NCI-H748 treated with DMSO at 0.1 percent for 48 hours (cell line): ENCODE measurements around the gene ELP4.
A peak's percentile ranks its signal among the peaks of the same experiment; 100 is the strongest.

Experiments
- DNase-seq: peaks from one replicate; lab custom pipeline; 2025; lab: John Stamatoyannopoulos, UW

ELP4 gene

DNA sequence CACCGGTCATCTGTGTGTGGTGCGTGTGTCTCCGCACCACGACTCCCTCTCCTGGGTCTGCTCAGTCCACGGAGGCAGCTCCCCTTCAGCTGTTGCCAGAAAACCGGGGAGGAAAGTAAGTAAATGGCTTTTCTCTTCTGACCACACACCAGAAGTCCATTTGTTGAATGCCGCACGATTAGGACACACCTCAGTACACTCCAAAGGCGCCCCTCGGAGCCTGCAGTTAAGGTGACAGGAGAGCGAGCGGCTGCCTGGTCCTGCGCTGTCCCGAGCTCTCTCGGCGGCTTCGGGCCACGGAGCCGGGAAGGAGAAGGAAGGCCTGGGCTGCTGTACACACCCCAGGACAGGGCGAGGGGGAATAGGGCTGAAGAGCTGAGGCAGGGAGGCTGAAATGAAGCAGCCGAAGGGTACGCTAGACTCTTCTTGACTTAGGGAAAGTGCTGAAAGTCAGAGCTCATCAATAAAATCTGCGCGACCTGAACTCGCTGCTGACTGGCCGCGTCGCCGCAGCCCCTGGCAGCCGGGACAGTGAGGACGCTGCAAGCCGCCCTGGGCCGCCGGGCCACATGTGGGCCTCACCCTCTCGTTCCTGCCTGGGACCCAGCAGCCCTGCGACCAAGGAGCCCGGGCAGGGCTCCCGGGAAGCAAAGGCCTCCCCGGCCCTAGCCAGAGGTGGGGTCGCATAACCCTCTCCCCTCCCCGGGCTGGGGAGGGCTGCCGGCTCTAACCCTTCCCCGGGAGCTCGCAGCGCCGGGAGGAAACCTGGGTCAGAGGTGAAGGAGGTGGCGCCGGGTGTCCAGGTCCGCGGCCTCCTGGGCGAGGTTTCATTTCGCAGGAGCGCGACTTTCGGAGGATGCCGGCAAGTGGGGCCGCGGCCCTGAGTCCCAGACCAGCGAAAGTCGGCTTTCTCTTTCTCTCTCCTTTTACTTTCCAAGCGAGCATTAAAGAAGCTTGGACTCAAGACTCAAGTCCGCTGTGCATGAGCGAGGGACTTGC is 303.1 kb downstream of the ELP4 start:
- peak; percentile 46 for DNase-seq

- DNase-seq = no peak
Observed at GRCh38 chr11:31813391-31814175, 304.0 kb downstream of the ELP4 start.

- no peak for DNase-seq
Observed at GRCh38 chr11:31814176-31814868, 304.8 kb downstream of the ELP4 start.

DNA sequence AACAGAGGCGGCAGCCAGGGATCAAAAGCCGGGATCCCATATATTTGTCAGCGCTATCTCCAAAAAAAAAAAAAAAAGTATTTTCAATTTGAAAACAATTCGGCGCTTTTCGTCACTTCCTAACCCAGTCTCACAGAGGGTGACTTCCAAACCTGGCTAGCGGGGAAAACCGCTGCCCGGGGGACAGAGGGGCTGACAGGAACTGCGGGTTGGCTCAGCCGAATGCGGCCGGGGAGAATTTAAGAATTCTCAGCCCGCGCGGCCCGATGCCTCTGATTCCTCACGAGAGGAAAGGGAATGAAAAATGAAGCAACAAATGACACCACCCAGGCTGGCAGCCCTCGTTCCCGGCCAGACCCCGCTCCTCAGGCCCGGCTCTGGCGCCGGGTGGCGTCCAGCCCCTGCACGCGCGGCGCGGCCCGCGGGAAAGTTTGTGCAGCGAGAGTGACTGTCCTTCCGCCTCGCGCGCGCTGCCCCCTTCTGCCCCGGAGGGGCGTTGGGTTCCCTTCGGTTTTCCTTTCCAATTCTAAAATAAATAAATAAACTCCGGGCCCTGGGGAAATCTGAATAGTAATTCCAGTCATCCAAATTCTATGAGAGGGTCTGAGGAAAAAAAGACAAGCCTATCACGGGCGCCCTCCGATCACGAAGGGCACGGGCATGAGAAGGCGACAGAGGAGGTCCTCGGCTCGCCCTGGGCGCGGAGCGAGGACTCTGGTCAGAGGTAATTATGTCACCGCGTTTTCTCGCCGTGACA is 306.3 kb downstream of the ELP4 start:
- DNase-seq = no peak

GRCh38 chr11:31816468-31817053 is 307.0 kb downstream of the ELP4 start:
- DNase-seq = peak; percentile 25

DNA sequence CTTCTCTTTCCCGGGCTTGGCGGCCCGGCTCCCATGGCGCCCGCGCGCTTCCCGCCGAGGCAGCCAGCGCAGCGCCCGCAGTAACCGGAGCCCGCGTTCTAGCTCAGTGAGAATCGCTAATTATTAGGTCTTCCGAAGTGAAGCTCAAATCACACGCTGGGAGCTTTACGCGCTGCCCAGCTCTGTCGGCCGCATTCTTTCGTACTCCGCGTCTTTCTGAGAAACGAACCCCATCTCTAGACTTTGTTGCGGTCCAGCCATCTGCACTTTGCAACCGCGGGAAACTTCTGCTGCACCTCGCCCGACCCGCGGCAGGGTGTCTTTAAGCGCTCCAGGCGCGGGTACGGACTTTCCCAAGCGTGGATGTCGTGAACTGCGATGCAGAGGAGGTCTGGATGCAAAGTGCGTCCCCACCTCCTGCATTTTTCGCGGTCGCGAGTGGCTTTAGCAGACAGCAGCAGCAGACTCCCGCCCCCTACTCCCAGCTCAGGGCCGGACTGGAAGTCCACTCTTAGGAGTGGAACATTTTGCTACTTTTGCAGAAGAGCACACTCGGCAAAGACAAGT is 307.6 kb downstream of the ELP4 start:
- no peak for DNase-seq

- DNase-seq = no peak
Observed at GRCh38 chr11:31817621-31818424, 308.3 kb downstream of the ELP4 start.

- no peak for DNase-seq
Observed at GRCh38 chr11:31818425-31818755, 308.8 kb downstream of the ELP4 start.

GRCh38 chr11:31818874-31819331 is 309.3 kb downstream of the ELP4 start:
- DNase-seq = no peak

DNA sequence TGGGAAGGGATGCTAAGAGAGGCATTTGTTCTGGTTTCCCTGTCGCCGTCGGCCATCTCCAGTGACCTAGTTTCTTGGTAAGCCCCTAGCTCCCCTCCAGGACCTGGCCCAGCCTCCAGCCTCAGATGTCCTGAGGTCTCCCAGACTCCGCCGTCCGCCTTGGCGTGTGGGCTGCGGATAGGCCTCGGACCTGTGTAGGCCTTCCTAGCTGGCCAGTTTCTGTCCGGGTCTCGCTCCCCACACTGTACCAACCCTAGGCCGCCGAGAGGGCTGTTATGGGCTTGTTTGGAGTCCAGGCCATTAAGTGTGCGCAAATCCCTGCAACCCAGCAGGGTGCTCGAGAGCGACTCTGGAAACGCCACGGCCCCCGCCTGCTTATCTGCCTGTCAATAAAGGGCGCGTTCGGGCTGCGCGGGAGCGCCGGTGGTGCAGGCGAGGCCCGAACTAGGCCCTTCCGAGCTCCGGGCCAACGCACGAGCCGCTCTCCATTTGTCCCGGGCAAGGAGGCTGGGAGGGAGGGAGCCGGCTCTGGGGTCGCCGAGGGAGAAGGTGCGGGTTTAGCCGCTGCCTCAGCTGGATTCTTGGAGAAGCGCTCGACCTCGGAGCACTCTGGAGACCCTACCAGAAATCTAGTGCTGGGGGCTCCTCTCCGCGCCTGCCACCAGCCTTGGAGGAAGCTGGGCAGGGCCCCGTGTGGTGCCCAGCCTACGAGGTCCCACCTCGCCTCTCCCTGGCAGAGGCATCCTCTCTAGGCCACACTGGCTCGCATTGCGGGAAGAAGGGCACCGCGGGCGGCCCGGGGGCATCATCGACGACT is 310.3 kb downstream of the ELP4 start:
- no peak for DNase-seq

DNA sequence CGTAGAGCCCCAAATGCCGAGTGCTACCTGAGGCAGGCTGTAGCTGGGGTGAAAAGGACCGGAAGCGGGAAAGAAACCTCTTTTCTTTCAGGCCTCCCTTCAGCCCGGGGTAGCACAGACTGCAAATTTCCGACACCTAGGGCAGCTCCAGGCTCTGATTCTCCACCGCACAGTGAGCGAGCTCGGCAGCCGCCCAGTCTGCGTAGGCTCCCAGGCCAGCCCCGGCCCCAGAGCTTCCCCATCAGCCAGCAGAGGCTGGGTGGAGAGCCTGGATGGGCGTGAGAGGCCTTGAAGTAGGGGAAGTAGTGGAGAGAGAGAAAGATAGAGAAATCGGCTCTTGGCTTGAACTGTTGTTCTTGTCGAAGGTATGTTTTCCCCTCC is 310.9 kb downstream of the ELP4 start:
- DNase-seq = no peak

DNA sequence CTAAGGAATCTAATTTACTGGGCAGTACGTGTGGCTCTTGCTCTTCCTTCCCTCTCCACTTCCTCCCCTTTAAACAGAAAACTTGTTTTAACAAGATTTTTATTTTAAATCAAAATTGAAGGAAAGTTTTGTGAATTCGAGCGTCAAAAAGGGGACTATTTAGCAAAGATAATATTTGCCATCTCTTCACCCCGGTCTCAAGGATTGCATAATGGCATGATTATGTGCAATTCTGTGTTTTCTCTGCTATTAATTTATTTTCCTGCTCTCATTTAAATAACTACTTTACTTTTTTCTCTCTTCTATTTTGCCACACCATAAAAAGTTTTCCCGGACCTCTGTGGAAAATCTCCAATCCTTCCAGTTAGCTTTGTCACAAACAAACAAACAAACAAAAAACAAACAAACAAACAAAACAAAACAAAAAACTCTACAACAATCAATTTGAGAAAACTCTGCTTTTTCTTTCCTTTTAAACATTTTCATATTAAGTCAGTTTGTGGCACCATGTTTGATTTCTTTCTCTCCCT is 311.7 kb downstream of the ELP4 start:
- no peak for DNase-seq

- DNase-seq = no peak
Observed at GRCh38 chr11:31821766-31822165, 312.2 kb downstream of the ELP4 start.

DNA sequence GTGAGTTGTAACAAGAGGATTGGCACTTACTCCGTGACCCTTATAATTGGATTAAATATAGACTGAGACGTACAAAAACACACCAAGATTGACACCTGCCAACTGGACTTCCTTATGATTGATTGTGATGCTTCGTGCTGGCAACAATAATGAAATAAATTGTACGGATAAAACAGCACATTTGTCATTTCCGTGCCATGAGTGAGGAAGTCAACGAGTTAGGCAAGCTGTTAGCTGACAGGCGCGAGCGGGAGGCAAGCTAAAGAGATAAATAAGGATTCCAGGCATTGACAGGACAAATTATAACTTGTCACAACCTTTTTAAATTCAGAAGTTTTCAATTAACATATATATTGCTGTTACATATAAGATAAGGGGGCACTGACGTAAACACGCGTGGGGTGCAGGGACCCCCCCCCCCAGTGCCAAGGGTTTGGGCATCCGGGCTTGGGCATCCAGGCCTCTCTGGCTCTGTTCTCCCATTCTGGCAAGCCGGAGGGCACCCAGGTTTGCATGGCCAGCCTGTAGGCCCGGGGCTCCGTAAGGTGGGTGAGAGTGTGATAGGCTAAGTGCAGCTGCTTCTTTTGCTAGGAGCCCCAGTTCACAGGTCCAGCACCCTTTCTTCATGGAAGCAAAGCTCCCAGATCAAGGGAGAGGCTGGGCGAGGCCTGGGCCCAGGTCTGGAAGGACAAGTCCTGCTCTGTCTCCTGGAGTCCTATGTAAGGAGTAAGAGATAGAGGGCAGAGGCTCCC is 312.8 kb downstream of the ELP4 start:
- no peak for DNase-seq

- no peak for DNase-seq
Observed at GRCh38 chr11:31822927-31823643, 313.5 kb downstream of the ELP4 start.

DNA sequence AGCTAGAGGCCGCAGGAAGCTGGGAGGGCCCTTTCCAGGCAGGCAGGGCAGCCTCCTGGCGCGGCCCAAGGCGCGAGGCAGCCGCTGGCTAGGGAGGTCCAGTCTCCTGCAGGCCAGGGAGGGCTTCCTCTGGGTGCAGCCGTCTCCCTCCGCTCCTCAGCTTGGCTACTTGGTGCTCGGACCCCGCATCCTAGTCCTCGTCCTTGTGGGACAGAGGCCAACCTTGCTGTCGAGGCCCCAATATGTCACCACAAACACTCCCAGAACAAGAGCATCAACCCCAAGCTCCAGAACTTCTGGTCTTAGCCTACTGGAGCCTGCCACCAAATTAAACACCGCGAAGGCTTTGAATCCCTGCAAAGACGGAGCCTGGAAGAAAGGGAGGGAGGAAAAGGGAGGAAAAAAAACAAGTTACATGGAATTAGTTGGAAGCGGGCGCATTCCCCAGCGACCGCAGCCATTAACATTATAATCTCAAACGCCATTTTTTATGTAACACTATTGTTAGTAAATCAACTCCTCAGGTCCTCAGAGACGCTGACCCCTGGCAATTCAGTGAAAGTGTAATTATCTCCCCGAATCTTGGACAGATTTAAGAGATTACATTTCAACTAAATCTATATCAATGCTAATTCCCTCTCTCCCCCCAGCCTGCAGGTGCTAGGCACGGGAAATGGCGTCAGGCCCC is 314.2 kb downstream of the ELP4 start:
- no peak for DNase-seq

GRCh38 chr11:31824332-31824878 is 314.8 kb downstream of the ELP4 start:
- DNase-seq = no peak
